ENCODE data around the gene PRPS1L1. TPM values are rescaled to one million over a fixed set of nuclear protein-coding genes. Genes with fewer than 3 reads are reported as not detected.

Gene PRPS1L1
- total RNA-seq (2021), result not detected in 2 replicates
- long read RNA-seq, result 0 reads

GRCh38 chr7:18027628-18028027 is at the start of gene PRPS1L1:
Gene PRPS1L1, minus strand, starts transcription at chr7:18027846.
- Histone ChIP-seq H4K8ac (replicated peaks; ENCODE audit: insufficient read length, low read depth, low read length) (no peak within 1 kb of the TSS), H2BK12ac (ENCODE audit: insufficient read length, low read depth, low read length) (no peak within 1 kb of the TSS), H2AK5ac (ENCODE audit: insufficient read length, low read length) (no peak within 1 kb of the TSS), H2BK20ac (ENCODE audit: low read depth, low read length, poor library complexity, severe bottlenecking) (no peak within 1 kb of the TSS), H2BK120ac (ENCODE audit: low read depth, low read length, poor library complexity, severe bottlenecking) (no peak within 1 kb of the TSS), H3K4ac (ENCODE audit: low read depth, low read length) (no peak within 1 kb of the TSS), H3K4me2 (ENCODE audit: insufficient read depth, insufficient read length, low read length) (no peak within 1 kb of the TSS), H2BK15ac (ENCODE audit: low read depth, low read length) (no peak within 1 kb of the TSS), H3K23me2 (ENCODE audit: insufficient read length, low read depth, low read length, poor library complexity, severe bottlenecking) (no peaks in the 10 kb centered on the region), H2AFZ (ENCODE audit: low read length) (no peak within 1 kb of the TSS), H4K5ac (ENCODE audit: insufficient read length, low read depth, low read length) (no peak within 1 kb of the TSS), H3K23ac (ENCODE audit: insufficient read length, low read depth, low read length) (no peak within 1 kb of the TSS), H3K79me1 (ENCODE audit: insufficient read depth, low read depth, low read length, poor library complexity, severe bottlenecking) (no peaks in the 10 kb centered on the region), H3K14ac (ENCODE audit: insufficient read depth, low read length) (no peak within 1 kb of the TSS), H3K9ac (ENCODE audit: extremely low read depth, insufficient read length, low read length) (no peak within 1 kb of the TSS), H4K20me1 (ENCODE audit: control insufficient read depth, insufficient read depth, insufficient read length) (no peaks in the 10 kb centered on the region), H3K27ac (ENCODE audit: insufficient read length, low read depth, low read length) (no peak within 1 kb of the TSS), H3K56ac (ENCODE audit: insufficient read length, low read depth, low read length) (no peak within 1 kb of the TSS), H3T11ph (ENCODE audit: low read length) (no peak within 1 kb of the TSS), H3K27me3 (ENCODE audit: insufficient read depth, low read length) (no peaks in the 10 kb centered on the region), H3K9me3 (ENCODE audit: control insufficient read depth, low read depth, low read length) (no peaks in the 10 kb centered on the region), H3K18ac (ENCODE audit: insufficient read length, low read depth, low read length) (no peak within 1 kb of the TSS), H3K79me2 (ENCODE audit: insufficient read depth, low read length) (no peaks in the 10 kb centered on the region), H3K4me1 (ENCODE audit: insufficient read depth, low read length) (no peaks in the 10 kb centered on the region), H4K91ac (ENCODE audit: insufficient read length, low read depth, low read length) (no peak within 1 kb of the TSS), H2BK5ac (ENCODE audit: insufficient read length, low read length) (no peak within 1 kb of the TSS)
- H3K4me3 Mint-ChIP-seq, result no peak within 1 kb of the TSS
- WGBS (ENCODE audit: extremely low coverage, insufficient read length, low lambda C conversion rate), result no CpG with 5 or more reads among the region's 17 CpGs
- no peak for TF ChIP-seq CTCF (conservative IDR thresholded peaks at IDR 0.05)
- no peaks in the 10 kb centered on the region; a peak in 1 of 5 replicates for H3K9me3 Mint-ChIP-seq
- H3K27me3 Mint-ChIP-seq (ENCODE audit: low read depth), result no peaks in the 10 kb centered on the region
- peaks cover 0 to 4% of the 10 kb centered on the region in 2 experiments; a peak in 1 of 4 replicates for H3K4me1 Mint-ChIP-seq
- H3K27ac Mint-ChIP-seq, result no peak within 1 kb of the TSS
- no peaks in the 10 kb centered on the region for H3K36me3 Mint-ChIP-seq (ENCODE audit: insufficient read depth in 1 of 3, low read depth in 3 of 3)
- DNase-seq, result no peak
